Activated CD4-positive, alpha-beta T cell treated with anti-CD3 and anti-CD28 coated beads, Interleukin-2, amount 50 U/mL, for 24 hours (primary cell): ENCODE data around the gene FAM3A.

Experiments
- DNase-seq, 2 donors: peaks; one replicate each; pipeline ENCODE4 v3.0.0-alpha.2; 2020; ENCODE audit warnings: low read depth in 1 of 2, low spot score in 1 of 2

The FAM3A gene

GRCh38 chrX:154534526-154535322 lies 18.7 kb upstream of the FAM3A start:
- peak; percentile 73 to 79 for DNase-seq

GRCh38 chrX:154532690-154533089 lies 16.7 kb upstream of the FAM3A start:
- no peak for DNase-seq

GRCh38 chrX:154531626-154532025 lies 15.6 kb upstream of the FAM3A start:
- DNase-seq, result no peak

- DNase-seq, result no peak
Observed at GRCh38 chrX:154530286-154530685, 14.3 kb upstream of the FAM3A start.

GRCh38 chrX:154529206-154529612 lies 13.2 kb upstream of the FAM3A start:
- DNase-seq, result no peak

- DNase-seq, result peak in 1 of 2 donors; percentile 39
Observed at GRCh38 chrX:154526901-154527675, 11.1 kb upstream of the FAM3A start.

- no peak for DNase-seq
Observed at GRCh38 chrX:154525606-154526490, 9.8 kb upstream of the FAM3A start.

GRCh38 chrX:154519389-154519788 lies 3.4 kb upstream of the FAM3A start:
- no peak for DNase-seq

GRCh38 chrX:154517101-154517781 lies 1.2 kb upstream of the FAM3A start:
- no peak for DNase-seq

GRCh38 chrX:154516656-154517100 lies 646 bp upstream of the FAM3A start:
- no peak for DNase-seq

- DNase-seq, result no peak
Observed at GRCh38 chrX:154515090-154515965, 704 bp downstream of the FAM3A start.

GRCh38 chrX:154513716-154514115 lies 2.3 kb downstream of the FAM3A start:
- DNase-seq, result no peak

- no peak for DNase-seq
Observed at GRCh38 chrX:154512879-154513553, 3.0 kb downstream of the FAM3A start.

GRCh38 chrX:154511761-154512160 lies 4.3 kb downstream of the FAM3A start:
- DNase-seq, result no peak

- no peak for DNase-seq
Observed at GRCh38 chrX:154509455-154509854, 6.6 kb downstream of the FAM3A start.

- DNase-seq, result no peak
Observed at GRCh38 chrX:154508384-154508745, 7.7 kb downstream of the FAM3A start.

GRCh38 chrX:154507673-154508383 lies 8.2 kb downstream of the FAM3A start:
- no peak for DNase-seq

- no peak for DNase-seq
Observed at GRCh38 chrX:154506483-154507332, 9.3 kb downstream of the FAM3A start.
